ENCODE data around the gene BOLA2B. TPM values are rescaled to one million over a fixed set of nuclear protein-coding genes. Genes with fewer than 3 reads are reported as not detected.
"Not testable (repeated sequence)": the region's sequence is repeated elsewhere in the genome, so short reads cannot be mapped to it uniquely, and the experiment has no call there.

BOLA2B gene
- total and polyA plus RNA-seq, 2 of the 4 experiments (the other 2 are of a cell fraction) = 121 to 301 TPM

GRCh38 chr16:30211414-30211813 is 17.9 kb upstream of the BOLA2B start:
- H3K23ac ChIP-seq (ENCODE audit: low read depth, low read length); H2AFZ ChIP-seq (replicated peaks; ENCODE audit: low read length, poor library complexity); H3K56ac ChIP-seq (ENCODE audit: extremely low read depth, insufficient read depth, low read length); H2AK5ac ChIP-seq (ENCODE audit: low read depth, low read length); POLR2A ChIA-PET (ENCODE audit: unreplicated experiment); H3K14ac ChIP-seq (replicated peaks; ENCODE audit: low read depth, low read length); H3K4me3 ChIP-seq (ENCODE audit: insufficient read depth, low read depth, low read length); CTCF ChIA-PET; H3K18ac ChIP-seq (ENCODE audit: low read depth, low read length); H3K79me1 ChIP-seq (ENCODE audit: low read depth in 1 of 2, low read length in 2 of 2); H4K20me1 ChIP-seq (ENCODE audit: insufficient read depth, low read length); H3K4me2 ChIP-seq (ENCODE audit: low read depth, low read length); H3K4ac ChIP-seq (ENCODE audit: low read depth, low read length); in situ Hi-C loops (cut with MboI; ENCODE audit: low sequenced_read_pairs); H2AK9ac ChIP-seq (replicated peaks; ENCODE audit: low read depth, low read length, poor library complexity); dilution Hi-C loops (cut with HindIII; ENCODE audit: low sequenced_read_pairs, unreplicated experiment); DNase-seq; BruUV-seq (replicated peaks); H2BK15ac ChIP-seq (ENCODE audit: low read depth, low read length); H3K27ac ChIP-seq (ENCODE audit: insufficient read depth, low read length); H3K9ac ChIP-seq (ENCODE audit: low read depth, low read length); H2BK5ac ChIP-seq (ENCODE audit: low read depth, low read length, poor library complexity, severe bottlenecking); H4K91ac ChIP-seq (ENCODE audit: insufficient read depth, low read depth, low read length); H2BK20ac ChIP-seq (ENCODE audit: low read depth, low read length); ATAC-seq (ENCODE audit: low read depth); H3K9me1 ChIP-seq (ENCODE audit: insufficient read depth, low read length); H3K9me3 ChIP-seq (ENCODE audit: control insufficient read depth, insufficient read depth, low read length); H4K8ac ChIP-seq (ENCODE audit: low read depth in 2 of 2, low read length in 2 of 2); H3K27me3 ChIP-seq (ENCODE audit: control insufficient read depth, insufficient read depth, low read length); H3K4me1 ChIP-seq (ENCODE audit: control insufficient read depth, insufficient read depth, low read length); intact Hi-C loops (cut with micrococcal nuclease); H4K5ac ChIP-seq (ENCODE audit: low read depth, low read length); H2BK120ac ChIP-seq (ENCODE audit: low read depth, low read length); H3K36me3 ChIP-seq (ENCODE audit: control insufficient read depth, insufficient read depth, low read length): not testable (repeated sequence)
- WGBS, 2 experiments (ENCODE audit: extremely low coverage in 2 of 2, insufficient read length in 1 of 2) = no CpG with 5 or more reads among the region's 4 CpGs

DNA sequence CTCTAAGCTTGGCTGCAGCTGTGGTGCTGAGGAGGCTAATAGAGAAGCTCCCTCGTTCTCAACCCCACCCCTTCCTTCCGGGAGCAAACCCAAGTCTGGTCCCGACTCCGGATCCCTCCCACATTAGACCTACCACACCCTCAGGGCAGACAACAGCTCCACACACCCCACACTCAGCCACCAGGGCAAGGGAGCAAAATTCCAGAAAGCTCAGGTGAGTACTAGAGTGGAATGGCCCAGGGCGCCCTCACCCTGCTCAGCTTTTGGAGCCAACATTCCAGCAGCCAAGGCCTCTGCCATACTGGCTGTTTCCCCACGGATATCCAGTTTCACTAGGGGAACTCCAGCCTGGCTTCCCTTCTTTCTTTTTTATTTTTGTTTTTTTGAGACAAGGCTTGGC is 15.6 kb upstream of the BOLA2B start:
- intact Hi-C loops (cut with micrococcal nuclease); H2AK9ac ChIP-seq (replicated peaks; ENCODE audit: low read depth, low read length, poor library complexity); POLR2A ChIA-PET (ENCODE audit: unreplicated experiment); H3K27ac ChIP-seq (ENCODE audit: insufficient read depth, low read length); H3K23ac ChIP-seq (ENCODE audit: low read depth, low read length); H3K36me3 ChIP-seq (ENCODE audit: control insufficient read depth, insufficient read depth, low read length); H2AFZ ChIP-seq (replicated peaks; ENCODE audit: low read length, poor library complexity); H2BK15ac ChIP-seq (ENCODE audit: low read depth, low read length); H3K4me3 ChIP-seq (ENCODE audit: insufficient read depth, low read depth, low read length); dilution Hi-C loops (cut with HindIII; ENCODE audit: low sequenced_read_pairs, unreplicated experiment); H2BK20ac ChIP-seq (ENCODE audit: low read depth, low read length); H3K4me1 ChIP-seq (ENCODE audit: control insufficient read depth, insufficient read depth, low read length); H3K4me2 ChIP-seq (ENCODE audit: low read depth, low read length); BruUV-seq (replicated peaks); H3K9me3 ChIP-seq (ENCODE audit: control insufficient read depth, insufficient read depth, low read length); H2BK120ac ChIP-seq (ENCODE audit: low read depth, low read length); H3K9me1 ChIP-seq (ENCODE audit: insufficient read depth, low read length); H4K5ac ChIP-seq (ENCODE audit: low read depth, low read length); H3K18ac ChIP-seq (ENCODE audit: low read depth, low read length); H3K14ac ChIP-seq (replicated peaks; ENCODE audit: low read depth, low read length); H3K27me3 ChIP-seq (ENCODE audit: control insufficient read depth, insufficient read depth, low read length); H2BK5ac ChIP-seq (ENCODE audit: low read depth, low read length, poor library complexity, severe bottlenecking); H4K8ac ChIP-seq (ENCODE audit: low read depth in 2 of 2, low read length in 2 of 2); ATAC-seq (ENCODE audit: low read depth); H4K20me1 ChIP-seq (ENCODE audit: insufficient read depth, low read length); DNase-seq; in situ Hi-C loops (cut with MboI; ENCODE audit: low sequenced_read_pairs); H3K4ac ChIP-seq (ENCODE audit: low read depth, low read length); CTCF ChIA-PET; H3K79me1 ChIP-seq (ENCODE audit: low read depth in 1 of 2, low read length in 2 of 2); H2AK5ac ChIP-seq (ENCODE audit: low read depth, low read length); H3K9ac ChIP-seq (ENCODE audit: low read depth, low read length); H3K56ac ChIP-seq (ENCODE audit: extremely low read depth, insufficient read depth, low read length); H4K91ac ChIP-seq (ENCODE audit: insufficient read depth, low read depth, low read length): not testable (repeated sequence)
- WGBS, 2 experiments (ENCODE audit: extremely low coverage in 2 of 2, insufficient read length in 1 of 2) = no CpG with 5 or more reads among the region's 6 CpGs

All from IMR-90 (cell line).